GM21825 (cell line): ENCODE measurements around the gene ROPN1L.
"Not testable (repeated sequence)": the region's sequence is repeated elsewhere in the genome, so short reads cannot be mapped to it uniquely, and the experiment has no call there.

Experiments used
- ATAC-seq: cut with Tn5 transposase; IDR thresholded peaks from one replicate; pipeline ENCODE4 v1.9.1; 2021; ENCODE audit warnings: mild to moderate bottlenecking, moderate library complexity; ENCODE audit not compliant: unreplicated experiment

ROPN1L gene

DNA sequence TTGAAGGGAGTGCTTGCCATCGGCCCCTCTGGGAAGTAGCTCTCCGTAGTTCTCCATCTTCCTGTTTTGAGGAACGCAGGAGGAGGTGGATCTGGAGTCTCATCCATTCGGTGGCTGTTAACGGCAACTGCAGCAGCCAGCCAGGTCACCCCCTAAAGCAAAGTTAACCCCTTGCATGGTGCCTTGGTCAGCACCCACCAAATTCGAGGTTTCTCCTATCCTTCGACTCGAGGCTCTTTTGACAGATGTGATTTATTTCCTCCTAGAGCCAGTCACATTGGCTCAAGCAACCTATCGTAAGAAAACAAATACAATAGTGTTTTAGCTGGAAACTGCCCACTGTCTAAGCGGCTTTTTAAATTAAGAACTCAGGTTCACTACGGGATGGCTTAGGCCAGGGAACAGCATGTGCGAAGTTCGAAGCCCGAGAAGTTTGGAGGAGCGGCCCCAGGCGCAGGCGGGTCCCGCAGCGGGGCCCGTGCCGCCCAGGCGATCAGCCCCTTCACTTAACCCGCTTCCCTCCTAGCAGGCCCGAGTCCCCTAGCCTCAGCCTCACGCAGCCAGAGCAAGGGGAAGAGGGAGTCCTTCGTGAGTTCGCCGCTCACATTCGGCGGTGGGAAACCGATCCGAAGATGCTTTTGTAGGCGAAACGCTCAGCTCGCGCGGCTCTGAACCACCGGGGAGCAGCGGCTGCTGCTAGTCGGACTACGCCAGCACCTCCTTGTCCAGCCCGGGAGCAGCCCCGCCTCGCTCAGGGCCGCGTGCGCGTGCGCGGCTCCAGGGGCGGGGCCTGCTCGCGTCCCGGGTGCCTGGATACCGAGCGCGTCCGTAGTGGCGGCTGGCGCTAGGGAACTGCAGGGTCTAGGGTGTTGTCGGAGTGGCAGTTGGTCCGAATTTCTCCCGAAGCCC, at the start of gene ROPN1L:
ROPN1L (plus strand) TSS at position 797 of the 909 bp plus-strand sequence. CDS start 289 bp downstream, outside the sequence.
- peak; percentile 96 for ATAC-seq

DNA sequence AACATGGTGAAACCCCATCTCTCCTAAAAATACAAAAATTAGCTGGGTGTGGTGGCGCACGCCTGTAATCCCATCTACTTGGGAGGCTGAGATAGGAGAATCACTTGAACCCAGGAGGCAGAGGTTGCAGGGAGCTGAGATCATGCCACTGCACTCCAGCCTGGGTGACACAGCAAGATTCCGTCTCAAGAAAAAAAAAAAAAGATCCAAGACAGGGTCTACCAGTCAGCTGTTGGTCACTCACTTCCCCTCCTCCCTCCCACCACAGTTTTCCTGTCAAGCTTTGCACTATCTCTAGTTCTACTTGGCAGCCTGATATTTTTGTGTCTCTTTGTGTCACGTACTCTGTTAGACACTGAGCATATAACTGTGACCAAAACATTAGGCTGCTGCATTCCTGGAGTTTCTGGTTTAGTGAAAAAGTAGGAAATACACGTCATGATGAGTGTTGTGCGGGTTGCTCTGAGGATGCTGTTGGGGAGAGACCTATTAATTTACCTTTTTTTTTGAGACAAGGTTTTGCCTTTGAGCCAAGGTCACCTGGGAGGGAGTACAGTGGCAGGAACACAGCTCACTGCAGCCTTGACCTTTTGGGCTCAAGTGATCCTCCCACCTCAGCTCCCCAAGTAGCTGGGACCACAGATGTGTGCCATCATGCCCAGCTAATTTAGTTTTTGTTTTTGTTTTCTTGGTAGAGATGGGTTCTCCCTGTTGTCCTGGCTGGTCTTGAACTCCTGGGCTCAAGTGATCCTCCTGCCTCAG, 48.9 kb upstream of the ROPN1L start:
- not testable (repeated sequence) for ATAC-seq

DNA sequence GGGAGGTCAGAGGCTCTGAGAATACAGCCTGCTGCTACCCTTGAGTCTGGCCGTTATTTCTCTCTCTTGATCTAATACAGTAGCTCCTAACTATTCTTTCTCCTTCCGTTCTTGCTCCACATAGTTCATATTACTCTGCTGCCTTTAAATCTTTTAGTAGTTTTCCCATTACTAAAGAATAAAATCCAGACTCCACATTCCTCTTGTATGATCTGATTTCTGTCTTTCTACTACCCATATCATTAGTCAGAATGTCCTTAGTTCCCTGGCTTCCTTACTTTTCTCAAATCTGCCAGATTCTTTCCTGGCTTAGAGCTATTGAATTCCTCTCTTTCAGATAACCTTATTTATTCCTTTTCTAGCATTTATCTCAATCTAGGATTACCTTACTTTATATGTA, 48.2 kb upstream of the ROPN1L start:
- no peak for ATAC-seq

DNA sequence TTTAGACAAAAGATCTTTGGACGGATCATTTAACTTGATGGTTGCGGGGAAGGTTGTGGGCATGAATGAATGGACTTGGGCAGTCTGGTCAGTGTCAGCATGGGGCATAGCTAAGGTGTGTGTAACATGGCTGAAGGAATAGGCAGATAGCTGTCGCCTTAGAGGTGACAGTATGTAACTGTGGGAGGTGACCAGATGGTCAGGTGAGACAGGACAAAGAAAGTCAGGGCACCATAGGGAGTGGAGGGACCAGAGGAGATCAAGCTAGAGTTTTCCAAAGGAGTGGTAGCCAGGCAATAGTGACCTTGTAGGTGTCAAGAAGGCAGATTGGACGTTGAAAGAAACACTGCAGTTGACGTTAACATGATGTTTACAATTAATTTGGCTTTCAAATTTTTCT, 45.1 kb upstream of the ROPN1L start:
- ATAC-seq, result no peak

DNA sequence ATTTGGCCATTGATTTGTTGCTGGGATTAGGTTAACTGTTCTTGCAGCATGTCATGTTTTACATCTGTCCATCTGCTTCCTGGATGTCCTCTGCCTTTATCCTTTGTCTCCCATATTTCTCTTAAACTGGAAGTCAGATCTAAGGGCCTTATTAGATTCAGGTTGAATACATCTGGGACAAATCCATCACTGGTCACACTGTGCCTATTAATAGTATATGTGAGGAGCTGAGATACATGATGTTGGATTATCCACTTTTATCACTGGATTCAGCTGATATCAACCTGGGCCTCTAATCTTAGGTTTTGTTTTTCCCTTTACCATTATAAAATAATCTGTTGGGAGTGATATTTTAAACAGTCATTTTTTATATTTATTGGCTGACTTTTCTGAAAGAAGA, 41.8 kb upstream of the ROPN1L start:
- no peak for ATAC-seq

DNA sequence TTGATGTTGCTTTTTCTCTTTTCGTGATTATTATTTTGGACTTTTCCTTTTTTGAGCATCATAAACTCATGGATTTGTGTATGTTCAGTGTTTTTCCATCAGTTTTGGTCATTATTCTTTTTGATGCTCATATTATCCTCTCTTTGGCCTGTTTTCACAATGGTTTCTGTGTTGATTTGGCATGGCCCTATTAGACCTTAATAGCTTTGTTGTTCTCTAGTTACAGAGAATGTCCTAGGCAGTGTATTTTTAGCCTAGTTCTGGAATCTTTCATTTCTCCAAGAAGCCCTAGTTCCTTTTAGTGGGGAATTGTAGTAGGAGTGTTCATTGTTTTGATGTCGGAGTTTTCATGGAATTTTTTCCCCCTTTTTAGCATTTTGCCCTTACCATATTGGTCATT, 41.3 kb upstream of the ROPN1L start:
- no peak for ATAC-seq

DNA sequence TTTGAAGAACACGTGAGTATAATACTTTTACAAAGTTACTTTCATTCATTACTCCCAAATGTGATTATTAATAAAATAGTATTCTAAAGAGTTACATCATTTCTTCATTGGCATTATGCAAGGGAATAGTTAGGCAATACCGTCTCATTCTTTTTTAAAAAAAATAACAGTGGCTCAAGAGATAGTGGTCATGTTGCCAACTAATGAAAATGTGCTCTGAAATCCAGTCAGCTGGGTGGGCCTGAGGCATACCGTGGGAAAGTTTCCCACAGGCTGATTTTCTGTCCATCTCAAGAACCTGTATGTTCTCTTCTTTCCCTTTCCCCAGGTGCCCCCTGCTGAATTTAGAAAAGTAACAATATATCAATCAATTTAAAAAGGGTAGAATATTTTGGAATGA, 40.8 kb upstream of the ROPN1L start:
- no peak for ATAC-seq

DNA sequence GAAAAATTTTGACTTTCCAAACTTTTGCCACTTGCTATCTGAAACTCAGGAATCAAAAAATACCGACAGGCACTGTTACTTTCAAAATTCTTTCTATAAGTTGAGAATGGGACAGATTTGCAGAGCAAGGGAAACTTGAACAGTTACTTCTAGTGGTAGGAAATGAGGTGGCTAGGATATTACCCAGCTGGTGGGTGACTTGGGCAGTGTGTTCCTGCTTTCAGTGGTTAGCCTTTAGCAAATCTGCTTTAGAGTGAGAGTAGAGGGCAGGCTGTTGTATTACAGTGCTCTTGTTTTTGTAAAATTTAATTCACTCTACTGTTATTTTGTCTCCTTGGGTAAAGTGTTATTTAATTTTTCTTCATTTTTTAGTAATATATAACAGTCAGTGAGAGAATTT, 40.2 kb upstream of the ROPN1L start:
- ATAC-seq, result peak; percentile 77

DNA sequence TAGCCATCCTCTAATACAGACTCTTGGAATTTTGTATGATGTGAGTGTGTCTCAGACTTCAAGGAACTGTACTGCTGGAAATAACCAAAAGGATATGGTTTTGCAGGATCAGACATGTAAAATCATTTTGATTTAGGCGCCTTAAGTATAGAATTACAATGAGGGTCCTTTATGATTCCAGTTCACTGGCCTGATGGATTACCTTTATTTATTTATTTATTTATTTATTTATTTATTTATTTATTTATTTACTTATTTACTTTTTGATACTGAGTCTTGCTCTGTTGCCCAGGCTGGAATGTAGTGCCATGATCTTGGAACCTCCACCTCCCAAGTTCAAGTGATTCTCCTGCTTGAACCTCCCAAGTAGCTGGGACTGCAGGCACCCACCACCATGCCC, 37.9 kb upstream of the ROPN1L start:
- ATAC-seq, result no peak

DNA sequence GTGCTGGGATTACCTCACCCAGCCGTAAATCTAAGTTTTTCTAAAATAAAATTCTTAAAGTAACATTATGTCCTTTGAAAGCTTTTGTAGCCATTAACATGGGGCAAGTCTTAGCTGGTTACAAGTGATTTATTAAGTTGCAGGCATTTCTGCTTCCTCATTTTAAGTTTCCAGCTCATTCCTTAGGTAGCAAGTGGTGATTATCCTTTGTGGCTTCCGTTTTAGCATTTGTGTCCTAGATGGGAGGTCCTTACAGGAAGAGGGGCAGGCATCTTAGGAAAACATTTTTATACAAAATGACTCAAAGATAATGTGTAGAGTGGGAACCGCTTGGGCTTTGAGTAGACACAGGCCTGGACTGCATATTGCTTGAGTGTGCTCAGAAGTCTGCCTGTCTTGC, 35.0 kb upstream of the ROPN1L start:
- ATAC-seq, result no peak

DNA sequence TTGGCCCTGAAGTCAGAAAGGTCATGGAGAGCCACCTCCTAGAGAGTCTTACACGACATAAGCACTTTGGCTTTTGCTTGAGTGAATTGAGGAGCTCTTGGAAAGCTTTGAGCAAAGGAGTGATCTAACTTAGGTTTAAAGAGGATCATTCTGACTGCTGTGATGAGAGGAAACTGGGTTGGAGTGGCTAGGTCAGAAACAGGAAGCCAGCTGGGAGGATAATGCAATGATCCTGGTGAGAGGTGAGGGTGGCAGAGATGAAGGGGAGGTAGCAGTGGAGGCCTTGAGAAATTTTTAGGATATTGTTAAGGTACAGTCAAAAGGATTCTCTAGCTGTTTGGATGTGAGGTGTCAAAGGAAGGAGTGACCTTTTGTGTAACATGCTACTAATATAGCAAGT, 32.2 kb upstream of the ROPN1L start:
- no peak for ATAC-seq

DNA sequence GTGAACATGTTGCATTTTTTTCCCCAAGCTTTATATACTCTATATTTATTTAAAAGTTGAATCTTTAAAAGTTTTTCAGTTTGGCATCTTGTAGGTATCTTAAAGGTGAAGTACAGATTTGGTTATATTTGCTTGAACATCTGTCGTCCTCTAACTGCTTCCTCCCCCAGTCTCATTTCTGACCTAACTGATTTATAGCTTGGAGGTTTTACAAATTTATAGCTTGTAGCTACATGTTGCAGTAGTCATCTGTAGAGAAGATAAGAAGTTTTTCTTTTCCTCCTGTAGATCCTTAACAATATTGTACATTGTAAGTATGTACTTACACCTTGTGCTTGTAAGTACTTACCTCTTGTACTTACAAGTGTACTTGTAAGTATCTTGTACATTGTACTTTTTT, 31.0 kb upstream of the ROPN1L start:
- no peak for ATAC-seq

DNA sequence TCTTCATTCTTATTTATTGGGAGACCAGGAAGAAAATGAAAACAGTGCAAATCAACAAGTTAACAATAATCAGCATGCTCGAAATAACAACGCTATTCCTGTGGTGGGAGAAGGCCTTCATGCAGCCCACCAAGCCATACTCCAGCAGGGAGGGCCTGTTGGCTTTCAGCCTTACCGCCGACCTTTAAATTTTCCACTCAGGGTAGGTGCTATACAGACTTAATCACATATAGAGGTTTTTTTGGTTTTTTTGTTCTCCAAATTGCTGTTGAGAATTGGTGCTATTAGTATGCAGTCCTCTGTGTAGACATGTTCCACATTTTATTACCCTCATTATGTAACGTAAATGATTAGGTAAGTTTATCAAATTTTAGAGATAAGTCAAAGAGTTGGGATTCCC, 30.3 kb upstream of the ROPN1L start:
- no peak for ATAC-seq

DNA sequence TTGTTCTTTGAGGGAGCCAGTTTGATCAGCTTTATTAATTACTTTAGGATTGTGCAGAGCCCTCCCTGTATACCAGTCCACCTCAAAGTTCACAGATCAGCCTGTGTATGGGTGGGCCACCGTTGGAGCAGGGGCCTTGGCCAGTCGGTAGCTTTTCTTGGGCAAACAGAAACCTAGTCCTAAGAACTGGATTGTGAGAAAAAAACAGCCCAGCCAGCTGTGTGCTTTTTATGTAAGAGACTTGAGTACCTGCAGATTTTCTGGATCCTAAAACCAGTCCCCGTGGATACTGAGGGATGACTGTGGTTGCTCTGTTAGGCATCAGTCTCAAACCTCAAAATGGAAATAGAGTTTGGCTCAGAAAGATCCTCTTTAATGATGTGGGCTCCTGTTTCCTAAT, 24.8 kb upstream of the ROPN1L start:
- ATAC-seq, result no peak

DNA sequence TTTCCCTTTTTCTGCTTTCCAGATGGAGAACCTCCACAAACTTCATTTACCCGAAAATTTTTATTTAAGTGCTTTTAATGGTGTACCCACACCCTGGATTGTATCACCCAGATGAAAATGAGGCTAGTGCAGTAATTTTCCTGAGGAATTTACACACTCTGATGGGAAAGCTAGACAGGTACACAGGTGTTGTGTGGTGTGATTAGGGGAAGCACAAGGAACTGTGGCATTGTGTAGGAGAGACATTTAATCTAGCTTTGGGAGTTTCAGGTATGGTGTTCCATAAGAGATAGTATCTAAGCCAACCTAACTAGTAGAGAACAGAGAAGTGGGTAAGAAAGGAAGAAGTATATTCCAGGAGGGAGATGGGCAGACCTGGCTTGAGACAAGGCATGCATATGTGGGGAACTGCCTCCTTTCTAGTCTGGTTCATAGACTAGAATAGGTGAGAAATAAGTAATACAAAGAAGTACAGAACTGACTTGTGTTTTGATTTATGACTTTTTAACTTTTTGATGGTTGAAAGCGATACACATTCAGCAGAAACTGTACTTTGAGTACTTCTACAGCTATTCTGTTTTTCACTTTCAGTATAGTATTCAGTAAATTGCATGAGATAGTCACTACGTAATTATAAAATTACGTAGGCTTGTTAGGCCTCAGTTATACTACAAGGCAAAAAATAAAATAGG, 22.9 kb upstream of the ROPN1L start:
- ATAC-seq, result no peak

DNA sequence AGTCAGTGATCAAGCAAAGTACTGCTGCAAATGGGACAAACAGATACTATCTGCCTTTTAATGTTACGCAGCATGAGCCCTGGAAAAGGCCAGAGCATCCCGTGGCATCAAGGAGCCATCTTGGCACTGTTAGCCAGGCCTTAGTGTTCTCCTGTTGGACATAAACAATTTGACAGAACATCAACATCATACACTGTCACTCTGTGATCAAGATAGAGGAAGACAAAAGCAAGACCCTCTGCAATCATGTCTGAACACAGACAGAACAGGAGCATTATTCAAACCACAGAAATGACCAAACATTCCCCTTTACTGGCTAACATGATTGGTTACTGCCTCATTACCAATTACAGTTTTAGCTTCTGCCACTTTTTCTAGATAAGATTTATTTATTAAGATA, 21.2 kb upstream of the ROPN1L start:
- ATAC-seq, result no peak

DNA sequence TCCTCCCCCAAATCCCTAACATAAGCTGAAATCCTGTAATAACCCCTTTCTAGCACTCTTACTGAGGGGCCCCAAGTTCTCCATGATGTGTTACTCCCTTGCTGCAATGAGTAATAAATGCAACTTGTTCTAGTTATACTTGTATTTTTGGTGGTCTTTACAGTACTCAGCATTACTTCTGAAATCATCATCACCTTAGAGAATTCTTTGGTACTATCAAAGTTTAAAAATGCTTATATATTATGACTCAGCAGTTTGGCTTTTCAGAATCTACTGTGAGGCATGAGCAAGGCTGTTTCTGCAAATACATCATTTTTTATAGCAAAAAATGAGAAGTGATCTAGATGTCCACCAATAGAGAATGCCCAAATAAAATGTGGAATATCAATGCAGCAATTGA, 20.7 kb upstream of the ROPN1L start:
- no peak for ATAC-seq

DNA sequence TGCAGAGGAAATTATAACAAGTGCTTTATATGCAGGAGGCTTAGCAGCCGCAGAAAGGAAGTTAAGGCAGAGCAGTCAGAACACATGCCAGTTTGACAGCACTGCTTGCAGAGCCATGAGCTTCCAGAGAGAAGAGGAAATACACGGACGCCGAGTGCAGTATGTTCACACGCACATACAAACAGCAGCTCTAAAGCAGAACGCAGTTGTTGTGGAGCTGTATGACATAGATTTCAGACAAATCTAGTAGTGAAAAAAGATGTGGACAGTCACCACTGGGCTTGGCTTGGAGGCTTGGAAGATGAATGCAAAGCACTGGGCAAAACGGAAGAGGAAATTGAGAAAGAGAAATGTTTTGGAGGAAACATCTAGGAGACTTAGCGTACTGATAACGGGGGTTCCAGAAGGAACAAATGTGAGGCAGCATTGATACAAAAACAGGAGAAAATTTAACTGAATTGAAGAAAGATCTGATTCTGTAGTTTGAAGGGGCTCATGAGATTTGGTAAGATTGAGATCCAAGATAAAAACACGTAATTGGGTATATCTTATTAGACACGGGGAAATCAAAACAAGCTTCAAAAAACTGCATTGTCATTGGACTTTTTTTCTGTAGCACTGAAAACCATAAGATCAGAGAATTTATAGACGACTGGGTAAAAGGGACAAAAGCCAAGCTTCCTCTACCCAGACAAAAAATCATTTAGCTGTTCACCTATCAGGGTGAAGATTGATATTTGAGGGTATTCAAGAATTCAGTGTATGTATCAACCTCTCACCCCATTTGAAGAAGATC, 19.6 kb upstream of the ROPN1L start:
- ATAC-seq, result no peak

DNA sequence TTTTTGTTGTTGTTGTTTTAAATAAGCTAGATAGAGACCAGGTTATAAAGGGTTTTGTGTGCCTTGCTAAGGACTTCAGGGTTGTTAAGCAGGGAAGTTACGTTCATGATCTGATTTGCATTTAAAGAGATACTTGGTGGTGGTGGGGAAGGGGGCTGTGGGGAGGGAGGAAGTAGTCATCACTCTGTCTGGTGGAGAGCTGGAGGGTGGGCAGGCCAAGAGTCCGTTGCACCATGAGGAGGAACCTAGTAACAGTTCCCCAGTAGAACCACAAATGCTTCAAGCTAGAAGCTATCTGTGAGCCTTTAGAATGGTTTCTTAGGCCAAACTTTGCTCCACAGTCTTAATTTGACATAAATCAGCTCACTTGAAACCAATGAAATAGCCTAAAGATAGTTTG, 18.7 kb upstream of the ROPN1L start:
- no peak for ATAC-seq

DNA sequence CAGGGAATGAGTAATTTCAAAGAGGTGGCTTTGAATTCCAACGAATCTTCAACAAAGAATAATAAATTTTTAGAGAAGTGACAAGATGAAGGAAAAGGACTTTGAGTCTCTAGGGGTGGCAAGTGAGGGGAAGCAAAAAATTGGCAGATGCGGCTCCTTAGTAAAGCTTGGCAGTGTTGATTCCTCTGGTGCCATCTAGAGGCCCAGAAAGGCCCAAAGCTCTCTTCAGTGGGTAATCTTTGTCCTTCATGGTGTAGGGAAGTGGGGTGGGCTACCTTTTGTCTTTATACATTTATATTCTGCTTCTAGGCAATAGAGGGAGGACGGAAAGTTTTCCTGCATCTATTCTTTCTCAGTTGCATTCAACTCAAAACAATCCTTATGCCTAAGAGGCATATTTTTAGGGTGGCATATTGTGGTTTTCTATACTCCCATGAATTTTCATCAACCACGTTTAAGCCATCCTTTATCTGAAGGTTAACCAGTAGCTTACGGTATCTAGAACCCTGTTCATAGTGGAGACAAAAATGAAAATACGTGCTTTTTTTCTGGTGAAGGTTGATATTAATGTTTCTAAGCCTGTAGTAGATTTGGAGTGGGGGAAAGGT, 17.5 kb upstream of the ROPN1L start:
- no peak for ATAC-seq
